T-helper 2 cell treated with Interferon-gamma antibody and Interleukin-4, amounts not matched to agents 5 μg/mL and 100 μg/mL, for 36 hours (primary cell): Measurements from ENCODE around the gene NMRK1.
A peak's percentile ranks its signal among the peaks of the same experiment; 100 is the strongest.

Source experiments
- DNase-seq: peaks from one replicate; pipeline ENCODE4 v3.0.0; 2021; ENCODE audit warnings: low spot score
- H3K27ac Mint-ChIP-seq: one replicate; pipeline ENCODE4 v1.8.0; 2021; ENCODE audit warnings: mild to moderate bottlenecking, mixed read lengths
- H3K27me3 Mint-ChIP-seq: one replicate; pipeline ENCODE4 v1.8.0; 2021; ENCODE audit warnings: low read depth, mixed read lengths
- H3K36me3 Mint-ChIP-seq: one replicate; pipeline ENCODE4 v1.8.0; 2021; ENCODE audit warnings: low read depth, mixed read lengths
- H3K4me1 Mint-ChIP-seq: one replicate; pipeline ENCODE4 v1.8.0; 2021; ENCODE audit warnings: low read depth, mixed read lengths
- H3K4me3 Mint-ChIP-seq: one replicate; pipeline ENCODE4 v1.8.0; 2022; ENCODE audit warnings: mild to moderate bottlenecking, moderate library complexity, mixed read lengths
- H3K9me3 Mint-ChIP-seq: one replicate; pipeline ENCODE4 v1.8.0; 2021; ENCODE audit warnings: mixed read lengths

The NMRK1 gene

DNA sequence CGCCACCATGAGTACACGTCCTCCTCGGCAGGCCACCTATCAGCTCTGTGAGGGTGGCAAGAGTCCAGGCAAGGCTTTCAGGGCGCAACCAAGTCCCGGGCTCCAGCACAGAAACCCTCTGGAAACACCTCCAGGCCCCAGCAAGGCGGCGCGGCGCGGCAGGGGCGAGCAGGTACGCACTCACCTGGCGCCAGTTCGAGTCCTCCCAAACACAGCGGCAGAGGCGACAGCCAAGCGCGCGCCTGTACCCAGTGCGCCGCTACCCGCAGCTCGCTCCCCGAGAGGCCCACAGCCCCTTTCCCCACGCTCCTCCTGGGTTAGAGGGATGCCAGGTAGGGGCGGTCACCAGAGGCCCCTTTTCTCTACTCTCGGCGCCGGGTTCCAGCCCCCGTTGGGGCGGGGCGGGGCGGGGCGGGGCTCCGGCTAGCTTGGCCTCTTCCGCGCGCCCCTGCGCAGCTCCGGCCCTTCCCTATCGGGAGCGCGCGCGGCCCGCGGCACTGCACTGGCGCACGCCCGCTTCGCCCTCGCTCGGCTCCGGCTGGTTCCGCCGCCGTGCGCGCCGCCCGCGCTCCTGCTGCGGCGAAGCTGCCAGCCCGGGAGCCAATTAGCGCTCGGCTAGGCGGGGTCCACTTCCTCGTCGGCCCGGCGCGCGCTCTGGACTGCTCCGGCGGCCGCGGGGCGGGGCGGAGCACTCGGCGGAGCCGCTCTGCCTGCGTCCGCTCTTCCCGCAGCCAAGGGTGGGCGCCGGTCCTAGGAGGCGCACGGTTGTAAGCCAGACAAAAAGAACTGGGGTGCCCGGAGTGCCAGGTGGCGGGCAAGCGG, at the start of gene NMRK1, which contains the start of gene OSTF1:
NMRK1 (minus strand) TSS at position 332 of the 822 bp plus-strand sequence. CDS start 5,040 bp downstream, outside the sequence.
OSTF1 (plus strand) TSS at position 691 of the 822 bp plus-strand sequence. CDS start 179 bp downstream, outside the sequence.
- Mint-ChIP-seq H3K27ac (peak within 1 kb of the TSS; percentile 95), H3K4me1 (peaks cover 52% of the 10 kb centered on the region), H3K27me3 (no peaks in the 10 kb centered on the region), H3K4me3 (peak within 1 kb of the TSS; percentile 99), H3K9me3 (no peaks in the 10 kb centered on the region), H3K36me3 (peaks cover 36% of the 10 kb centered on the region)
- peak; percentile 98 for DNase-seq

DNA sequence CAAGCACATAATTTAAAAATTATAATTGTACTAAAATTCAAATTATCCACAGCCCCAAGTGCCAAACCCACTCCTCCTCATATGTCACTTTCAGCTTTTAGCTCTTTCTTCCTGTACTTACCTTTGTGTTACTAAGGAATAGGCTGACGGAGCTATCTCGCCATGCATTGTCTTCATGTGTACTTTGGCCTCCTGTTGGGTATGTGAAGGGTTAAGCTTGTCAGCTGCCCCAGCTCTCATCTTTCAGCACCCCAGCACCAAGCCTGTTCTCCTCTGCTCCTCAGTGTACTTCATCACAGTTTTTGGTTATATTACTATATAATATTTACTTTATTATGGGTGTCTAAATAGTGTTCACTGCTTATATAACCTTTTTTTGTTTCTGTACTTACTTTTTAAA, 46.5 kb upstream of the NMRK1 start:
- Mint-ChIP-seq H3K9me3 (no peaks in the 10 kb centered on the region), H3K4me1 (peaks cover 56% of the 10 kb centered on the region), H3K4me3 (no peak overlapping the region), H3K36me3 (peaks cover 85% of the 10 kb centered on the region), H3K27ac (no peak overlapping the region), H3K27me3 (no peaks in the 10 kb centered on the region)
- no peak for DNase-seq

DNA sequence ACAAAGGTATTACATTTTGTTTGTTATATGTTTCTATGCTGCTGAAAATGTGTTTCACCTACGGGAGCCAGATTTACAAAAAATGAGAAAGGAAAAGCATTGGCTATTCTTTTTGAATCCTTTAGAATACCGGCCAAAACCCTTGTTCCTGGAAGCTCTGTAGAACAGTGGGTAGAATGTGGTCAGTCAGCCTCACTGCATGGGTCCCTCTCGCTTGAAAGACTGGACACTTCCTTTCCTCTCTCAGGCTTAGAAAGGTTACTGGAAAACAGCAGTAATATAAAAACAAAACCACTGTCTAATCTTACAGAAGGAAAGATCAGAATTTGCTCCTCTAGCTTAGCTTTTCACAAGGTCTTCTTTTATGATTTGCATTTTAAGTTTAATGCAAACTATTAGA, 45.4 kb upstream of the NMRK1 start:
- no peak for DNase-seq
- no peak overlapping the region for H3K27ac Mint-ChIP-seq
- H3K4me3 Mint-ChIP-seq, result no peak overlapping the region
- no peaks in the 10 kb centered on the region for H3K27me3 Mint-ChIP-seq
- no peaks in the 10 kb centered on the region for H3K9me3 Mint-ChIP-seq
- H3K36me3 Mint-ChIP-seq, result peaks cover 87% of the 10 kb centered on the region
- peaks cover 60% of the 10 kb centered on the region for H3K4me1 Mint-ChIP-seq

DNA sequence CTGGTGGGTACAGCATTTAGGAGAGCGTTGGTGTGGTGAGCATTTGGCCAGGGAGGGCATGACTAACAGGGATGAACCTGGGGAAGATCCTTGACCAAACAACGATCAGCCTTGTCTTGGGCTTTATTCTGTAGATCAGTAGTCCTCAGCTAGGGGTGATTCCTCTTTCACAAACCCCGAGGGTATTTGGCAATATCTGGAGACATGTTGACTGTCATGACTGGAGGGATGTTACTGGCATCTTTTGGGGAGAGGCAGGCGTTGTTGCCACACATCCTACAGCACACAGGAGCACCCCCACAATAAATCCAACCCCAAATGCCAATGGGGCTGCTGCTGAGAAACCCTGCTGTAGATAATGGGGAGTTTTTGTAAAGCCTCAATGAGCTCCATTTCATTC, 44.3 kb upstream of the NMRK1 start:
- Mint-ChIP-seq H3K4me3 (no peak overlapping the region), H3K4me1 (peaks cover 57% of the 10 kb centered on the region), H3K36me3 (peaks cover 81% of the 10 kb centered on the region), H3K27me3 (no peaks in the 10 kb centered on the region), H3K9me3 (no peaks in the 10 kb centered on the region), H3K27ac (no peak overlapping the region)
- DNase-seq, result no peak

- peaks cover 77% of the 10 kb centered on the region for H3K36me3 Mint-ChIP-seq
- no peaks in the 10 kb centered on the region for H3K27me3 Mint-ChIP-seq
- DNase-seq, result no peak
- H3K4me3 Mint-ChIP-seq, result no peak overlapping the region
- H3K9me3 Mint-ChIP-seq, result no peaks in the 10 kb centered on the region
- H3K27ac Mint-ChIP-seq, result peak overlapping the region; percentile 13
- H3K4me1 Mint-ChIP-seq, result peaks cover 57% of the 10 kb centered on the region
These were observed 43.7 kb upstream of the NMRK1 start for GRCh38 chr9:75131700-75132099.

- H3K27ac Mint-ChIP-seq, result no peak overlapping the region
- no peak overlapping the region for H3K4me3 Mint-ChIP-seq
- no peaks in the 10 kb centered on the region for H3K27me3 Mint-ChIP-seq
- H3K4me1 Mint-ChIP-seq, result peaks cover 57% of the 10 kb centered on the region
- no peak for DNase-seq
- no peaks in the 10 kb centered on the region for H3K9me3 Mint-ChIP-seq
- H3K36me3 Mint-ChIP-seq, result peaks cover 72% of the 10 kb centered on the region
These were observed 42.8 kb upstream of the NMRK1 start for GRCh38 chr9:75130621-75131230.

- Mint-ChIP-seq H3K4me3 (no peak overlapping the region), H3K4me1 (peaks cover 56% of the 10 kb centered on the region), H3K36me3 (peaks cover 70% of the 10 kb centered on the region), H3K27me3 (no peaks in the 10 kb centered on the region), H3K27ac (no peak overlapping the region), H3K9me3 (no peaks in the 10 kb centered on the region)
- no peak for DNase-seq
These were observed 42.2 kb upstream of the NMRK1 start for GRCh38 chr9:75130172-75130571.

GRCh38 chr9:75128535-75128934, 40.6 kb upstream of the NMRK1 start:
- Mint-ChIP-seq H3K27ac (peak overlapping the region; percentile 75), H3K4me1 (peaks cover 62% of the 10 kb centered on the region), H3K36me3 (peaks cover 70% of the 10 kb centered on the region), H3K9me3 (no peaks in the 10 kb centered on the region), H3K4me3 (peak overlapping the region; percentile 13), H3K27me3 (no peaks in the 10 kb centered on the region)
- DNase-seq, result no peak

DNA sequence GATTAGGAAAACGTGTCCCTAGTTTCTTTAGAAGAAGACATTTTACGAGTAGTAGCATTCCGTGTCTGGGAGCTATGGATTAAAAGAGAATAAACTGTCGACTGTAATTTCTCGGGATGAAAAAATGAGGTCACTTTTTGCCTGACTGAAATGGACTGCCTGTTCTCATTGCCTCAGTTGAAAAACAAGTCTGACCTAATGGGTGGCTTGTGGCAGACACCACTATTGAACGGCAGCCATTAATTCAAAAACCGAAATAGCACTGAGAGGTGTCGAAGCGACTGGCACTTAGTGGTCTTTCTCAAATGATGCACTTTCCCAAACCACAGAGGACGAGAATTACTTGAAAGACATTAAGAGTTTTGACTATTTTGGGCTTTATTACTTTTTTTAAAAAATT, 35.7 kb upstream of the NMRK1 start:
- Mint-ChIP-seq H3K36me3 (peaks cover 62% of the 10 kb centered on the region), H3K27me3 (no peaks in the 10 kb centered on the region), H3K9me3 (peaks cover 1% of the 10 kb centered on the region), H3K4me3 (no peak overlapping the region), H3K27ac (no peak overlapping the region), H3K4me1 (peaks cover 46% of the 10 kb centered on the region)
- no peak for DNase-seq

DNA sequence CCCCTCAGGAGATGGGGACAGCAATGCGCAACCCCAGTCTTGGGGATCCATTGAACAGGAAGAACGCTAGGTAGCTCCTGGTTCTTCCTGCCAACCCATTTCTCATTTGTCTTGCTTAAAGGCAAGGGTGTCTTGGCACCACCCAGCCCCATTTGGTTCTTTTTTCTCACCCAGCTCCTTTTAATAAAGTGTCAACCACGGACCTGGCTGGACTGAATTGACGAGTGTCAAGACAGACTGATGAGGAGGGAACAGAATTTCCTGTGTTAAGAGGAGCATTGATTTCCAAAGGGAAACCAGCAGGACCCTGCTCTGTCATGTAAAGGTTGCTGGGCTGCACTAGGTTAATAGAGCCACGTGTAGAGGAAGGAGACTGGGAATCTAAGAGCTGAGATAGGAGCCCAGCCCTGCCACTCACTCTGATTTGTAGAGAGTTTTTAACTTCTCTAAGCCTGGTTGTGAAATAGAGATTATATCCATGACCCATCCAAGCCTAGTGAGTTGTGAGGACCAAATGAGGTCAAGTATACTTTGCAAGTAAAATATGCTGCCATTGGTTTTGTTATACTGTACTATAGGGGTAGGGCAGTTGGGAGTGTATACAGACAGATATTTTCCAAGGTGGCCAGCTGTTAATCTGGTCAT, 34.1 kb upstream of the NMRK1 start:
- no peak overlapping the region for H3K4me3 Mint-ChIP-seq
- H3K36me3 Mint-ChIP-seq, result peaks cover 70% of the 10 kb centered on the region

GRCh38 chr9:75120686-75121085, 32.7 kb upstream of the NMRK1 start:
- H3K36me3 Mint-ChIP-seq, result peaks cover 64% of the 10 kb centered on the region
- no peak overlapping the region for H3K4me3 Mint-ChIP-seq
- no peaks in the 10 kb centered on the region for H3K27me3 Mint-ChIP-seq
- DNase-seq, result no peak
- peaks cover 46% of the 10 kb centered on the region for H3K4me1 Mint-ChIP-seq
- H3K27ac Mint-ChIP-seq, result no peak overlapping the region
- peaks cover 11% of the 10 kb centered on the region for H3K9me3 Mint-ChIP-seq

More for the DNA sequence above, 34.1 kb upstream of the NMRK1 start:
- Mint-ChIP-seq H3K9me3 (peaks cover 11% of the 10 kb centered on the region), H3K4me1 (peaks cover 49% of the 10 kb centered on the region), H3K27me3 (no peaks in the 10 kb centered on the region), H3K27ac (no peak overlapping the region)
- DNase-seq, result no peak

- peak overlapping the region; percentile 29 for H3K27ac Mint-ChIP-seq
- H3K36me3 Mint-ChIP-seq, result peaks cover 52% of the 10 kb centered on the region
These were observed 29.6 kb upstream of the NMRK1 start for GRCh38 chr9:75117564-75117963.

GRCh38 chr9:75116306-75116705, 28.4 kb upstream of the NMRK1 start:
- Mint-ChIP-seq H3K4me3 (no peak overlapping the region), H3K9me3 (peaks cover 11% of the 10 kb centered on the region), H3K36me3 (peaks cover 44% of the 10 kb centered on the region), H3K4me1 (peaks cover 43% of the 10 kb centered on the region), H3K27ac (no peak overlapping the region), H3K27me3 (no peaks in the 10 kb centered on the region)
- no peak for DNase-seq

More at GRCh38 chr9:75117564-75117963, 29.6 kb upstream of the NMRK1 start:
- Mint-ChIP-seq H3K4me3 (no peak overlapping the region), H3K4me1 (peaks cover 44% of the 10 kb centered on the region), H3K27me3 (no peaks in the 10 kb centered on the region), H3K9me3 (peaks cover 11% of the 10 kb centered on the region)
- no peak for DNase-seq

DNA sequence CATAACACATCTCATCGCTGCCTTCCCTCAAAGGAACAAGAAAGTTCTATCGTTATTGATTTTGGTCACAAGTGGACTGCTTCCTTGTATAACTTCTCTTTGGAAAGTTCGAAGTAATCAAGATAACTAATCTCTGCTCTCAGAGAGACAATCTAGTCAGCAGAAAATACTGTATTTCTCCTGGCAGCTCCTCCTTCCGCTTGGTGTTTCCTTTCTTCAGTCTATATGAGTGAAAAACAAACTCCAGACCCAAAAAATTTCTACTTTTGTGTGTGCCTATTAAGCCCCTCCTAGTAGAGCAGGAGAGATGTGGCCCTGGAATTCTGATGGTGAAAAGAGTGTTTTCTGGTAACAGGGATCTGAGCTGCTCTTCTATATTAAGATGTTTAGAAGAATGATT, 24.8 kb upstream of the NMRK1 start:
- Mint-ChIP-seq H3K4me1 (peaks cover 43% of the 10 kb centered on the region), H3K36me3 (peaks cover 25% of the 10 kb centered on the region), H3K4me3 (no peak overlapping the region), H3K9me3 (peaks cover under 1% of the 10 kb centered on the region), H3K27me3 (no peaks in the 10 kb centered on the region), H3K27ac (no peak overlapping the region)
- no peak for DNase-seq
